GM23338 (cell line): ENCODE measurements around the gene CYP2D6. TPM values are rescaled to one million over a fixed set of nuclear protein-coding genes. Genes with fewer than 3 reads are reported as not detected.

ENCODE experiments used
- CREB1 ChIP-seq: fragments of 250-450 bp; sonication (Bioruptor Pico); IDR thresholded peaks from 2 replicates; pipeline ENCODE4 v1.5.0; 2020; ENCODE audit warnings: low read depth, mild to moderate bottlenecking, moderate library complexity
- EZH2phosphoT487 ChIP-seq: fragments of 200-600 bp; sonication (generic); IDR thresholded peaks from one replicate; pipeline ENCODE4 v1.8.1; 2018; ENCODE audit warnings: antibody characterized with exemption; ENCODE audit not compliant: unreplicated experiment
- POLR2AphosphoS5 ChIP-seq: IDR thresholded peaks from 2 replicates; pipeline ENCODE4 v1.6.1; 2016; ENCODE audit warnings: antibody characterized with exemption, low read depth
- REST ChIP-seq: IDR thresholded peaks from one replicate; pipeline ENCODE4 v1.6.1; 2018; ENCODE audit warnings: antibody characterized with exemption; ENCODE audit not compliant: unreplicated experiment
- ZNF114 ChIP-seq: fragments of 250-450 bp; sonication (Bioruptor Pico); IDR thresholded peaks from 2 replicates; pipeline ENCODE4 v1.5.0; 2020; ENCODE audit warnings: mild to moderate bottlenecking, moderate library complexity
- ZNF462 ChIP-seq: fragments of 250-450 bp; sonication (Bioruptor Pico); IDR thresholded peaks from 2 replicates; pipeline ENCODE4 v1.5.0; 2020; ENCODE audit warnings: mild to moderate bottlenecking, moderate library complexity
- polyA plus RNA-seq: library from polyadenylated mRNA; unstranded; fragments of >200 nt; fragmentation: Nextera tagmentation; extraction: Ambion mirVana; gene quantifications from 2 replicates; pipeline ENCODE4 v1.2.1, GENCODE V29; 2016
- total RNA-seq: library from RNA; depleted of rRNA; stranded (reverse); fragments of >200 nt; shearing (Covaris generic); gene quantifications from 2 replicates; pipeline ENCODE4 v1.2.3, GENCODE V29; 2014

Gene CYP2D6
- total and polyA plus RNA-seq, 2 experiments from 2014 or later, result 1.2 to 1.3 TPM

GRCh38 chr22:42176255-42176915, 45.8 kb upstream of the CYP2D6 start (continued):
- TF ChIP-seq ZNF462 (no peak), CREB1 (CRISPR knock-in tag) (no peak), ZNF114 (CRISPR knock-in tag) (no peak), EZH2phosphoT487 (no peak), REST (no peak), POLR2AphosphoS5 (no peak)
